SU-DHL-6 (cell line): ENCODE data around the gene SPTLC3.

Experiments
- CTCF ChIP-seq: fragments of 200-600 bp; sonication (generic); IDR thresholded peaks from one replicate; pipeline ENCODE4 v1.5.1; 2017; ENCODE audit warnings: antibody characterized with exemption, mild to moderate bottlenecking, low read length, moderate library complexity; ENCODE audit not compliant: insufficient read depth, poor library complexity, severe bottlenecking
- EZH2phosphoT487 ChIP-seq: fragments of 200-600 bp; sonication (generic), shearing (Covaris generic); conservative IDR thresholded peaks from 2 replicates; pipeline ENCODE4 v1.6.1; 2018; ENCODE audit warnings: mild to moderate bottlenecking, antibody characterized with exemption, low read length, moderate library complexity, mixed read lengths

- TF ChIP-seq CTCF (no peak), EZH2phosphoT487 (no peak)
These were observed 59.6 kb downstream of the SPTLC3 start for GRCh38 chr20:13068336-13068735.
